Chondrocyte (in vitro differentiated cells): Measurements from ENCODE around the gene GATA6. TPM values are rescaled to one million over a fixed set of nuclear protein-coding genes. Genes with fewer than 3 reads are reported as not detected.

Source experiments
- DNase-seq: peaks from one replicate; pipeline ENCODE4 v3.0.0; 2021; ENCODE audit warnings: mixed read lengths, low spot score
- H3K27ac Mint-ChIP-seq: one replicate; pipeline ENCODE4 v1.8.0; 2021; ENCODE audit warnings: mild to moderate bottlenecking, moderate library complexity, mixed read lengths; ENCODE audit not compliant: unreplicated experiment
- H3K27me3 Mint-ChIP-seq: 2 replicates; pipeline ENCODE4 v1.8.0; 2021; ENCODE audit warnings: low read depth, mixed read lengths
- H3K36me3 Mint-ChIP-seq: 2 replicates; pipeline ENCODE4 v1.8.0; 2021; ENCODE audit warnings: low read depth, mixed read lengths
- H3K4me1 Mint-ChIP-seq: 2 replicates; pipeline ENCODE4 v1.8.0; 2021; ENCODE audit warnings: low read depth, mild to moderate bottlenecking, mixed read lengths
- H3K4me3 Mint-ChIP-seq: one replicate; pipeline ENCODE4 v1.8.0; 2021; ENCODE audit warnings: mild to moderate bottlenecking, moderate library complexity, mixed read lengths; ENCODE audit not compliant: unreplicated experiment
- H3K9me3 Mint-ChIP-seq: 2 replicates; pipeline ENCODE4 v1.8.0; 2021; ENCODE audit warnings: low read depth, mixed read lengths
- total RNA-seq: library from RNA; stranded (reverse); gene quantifications from 3 replicates; pipeline ENCODE4 v1.2.1, GENCODE V29; 2021
- TF ChIP-seq, protein P1 (sequence below): fragments of 200-600 bp; sonication (generic); IDR thresholded peaks from 2 replicates; pipeline ENCODE4 v1.5.0; 2021; ENCODE audit warnings: antibody characterized with exemption, mild to moderate bottlenecking, moderate library complexity

The GATA6 gene
- total RNA-seq, 1 donor from 2014 or later, result 13.1 TPM

DNA sequence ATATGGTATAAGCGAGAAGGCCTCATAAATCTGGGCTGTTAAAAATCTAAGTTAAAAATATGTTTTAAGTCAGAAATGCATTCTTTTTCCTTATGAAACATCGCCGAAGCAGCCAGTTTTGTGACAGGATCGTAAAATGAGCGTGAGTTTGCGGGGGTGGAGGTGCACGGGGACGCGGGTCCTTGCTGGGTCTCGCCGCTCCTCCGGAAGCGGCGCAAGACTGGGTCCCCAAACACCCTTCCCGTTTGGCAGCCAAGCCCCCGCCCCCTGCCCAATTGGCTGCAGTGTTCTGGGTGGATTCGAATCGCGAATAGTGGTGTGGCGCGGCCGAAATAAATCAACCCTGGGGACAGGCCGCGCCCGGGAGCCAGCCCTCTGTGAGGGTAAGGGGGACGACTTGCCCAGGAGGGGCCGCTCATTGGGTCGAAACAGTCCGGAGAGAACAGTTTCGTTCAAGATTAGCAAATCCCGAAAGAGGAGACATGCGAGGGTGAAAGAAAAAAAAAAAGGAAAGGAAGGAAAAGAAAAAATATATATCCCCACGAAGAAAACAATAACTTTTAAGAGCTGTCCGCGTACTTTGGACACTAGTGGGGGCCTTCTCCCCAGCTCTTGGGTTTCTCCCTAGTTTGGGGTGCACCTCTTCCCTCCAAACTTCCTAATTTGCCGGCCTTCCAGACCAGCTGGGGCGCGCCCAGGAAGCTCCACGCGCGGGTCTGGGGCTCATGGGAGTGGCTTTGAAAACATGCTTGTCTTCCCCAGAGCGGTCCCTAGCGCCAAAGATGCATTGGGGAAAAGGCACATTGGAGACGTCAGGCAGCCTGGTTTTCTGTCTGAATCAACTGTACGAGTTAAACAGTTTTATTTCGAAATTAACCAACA is 3.1 kb upstream of the GATA6 start:
- no peak overlapping the region for H3K27ac Mint-ChIP-seq

DNA sequence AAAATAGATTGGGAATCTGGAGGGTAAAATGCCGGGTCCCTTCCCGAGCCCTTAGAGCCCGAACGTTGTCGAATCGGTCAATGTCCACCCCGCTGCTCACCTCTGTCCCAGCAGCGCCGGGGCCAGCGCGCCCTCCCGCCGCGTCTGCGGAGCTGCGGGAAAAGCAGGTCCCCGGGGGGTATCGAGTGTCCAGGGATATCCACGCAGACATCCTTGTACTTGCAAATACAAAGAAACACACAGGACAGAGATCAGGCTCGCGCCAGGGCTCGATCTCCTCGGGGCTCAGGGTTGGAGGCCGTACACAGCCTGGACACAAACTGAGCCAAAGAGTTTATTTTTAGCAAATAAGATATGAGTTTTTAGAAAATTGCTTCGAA is 2.3 kb upstream of the GATA6 start:
- no peak overlapping the region for H3K4me3 Mint-ChIP-seq
- TF ChIP-seq, protein P1, sequence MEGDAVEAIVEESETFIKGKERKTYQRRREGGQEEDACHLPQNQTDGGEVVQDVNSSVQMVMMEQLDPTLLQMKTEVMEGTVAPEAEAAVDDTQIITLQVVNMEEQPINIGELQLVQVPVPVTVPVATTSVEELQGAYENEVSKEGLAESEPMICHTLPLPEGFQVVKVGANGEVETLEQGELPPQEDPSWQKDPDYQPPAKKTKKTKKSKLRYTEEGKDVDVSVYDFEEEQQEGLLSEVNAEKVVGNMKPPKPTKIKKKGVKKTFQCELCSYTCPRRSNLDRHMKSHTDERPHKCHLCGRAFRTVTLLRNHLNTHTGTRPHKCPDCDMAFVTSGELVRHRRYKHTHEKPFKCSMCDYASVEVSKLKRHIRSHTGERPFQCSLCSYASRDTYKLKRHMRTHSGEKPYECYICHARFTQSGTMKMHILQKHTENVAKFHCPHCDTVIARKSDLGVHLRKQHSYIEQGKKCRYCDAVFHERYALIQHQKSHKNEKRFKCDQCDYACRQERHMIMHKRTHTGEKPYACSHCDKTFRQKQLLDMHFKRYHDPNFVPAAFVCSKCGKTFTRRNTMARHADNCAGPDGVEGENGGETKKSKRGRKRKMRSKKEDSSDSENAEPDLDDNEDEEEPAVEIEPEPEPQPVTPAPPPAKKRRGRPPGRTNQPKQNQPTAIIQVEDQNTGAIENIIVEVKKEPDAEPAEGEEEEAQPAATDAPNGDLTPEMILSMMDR, result no peak
- H3K27me3 Mint-ChIP-seq, result peaks cover 55% of the 10 kb centered on the region
- no peak for DNase-seq
- H3K4me1 Mint-ChIP-seq, result peaks cover 29% of the 10 kb centered on the region
- H3K27ac Mint-ChIP-seq, result no peak overlapping the region
- peaks cover 1% of the 10 kb centered on the region for H3K36me3 Mint-ChIP-seq
- H3K9me3 Mint-ChIP-seq, result no peaks in the 10 kb centered on the region

More for the DNA sequence above, 3.1 kb upstream of the GATA6 start:
- peaks cover 1% of the 10 kb centered on the region for H3K36me3 Mint-ChIP-seq
- peaks cover 61% of the 10 kb centered on the region for H3K27me3 Mint-ChIP-seq
- peaks cover 29% of the 10 kb centered on the region for H3K4me1 Mint-ChIP-seq
- TF ChIP-seq, protein P1, result no peak
- H3K9me3 Mint-ChIP-seq, result no peaks in the 10 kb centered on the region
- no peak for DNase-seq
- H3K4me3 Mint-ChIP-seq, result no peak overlapping the region

DNA sequence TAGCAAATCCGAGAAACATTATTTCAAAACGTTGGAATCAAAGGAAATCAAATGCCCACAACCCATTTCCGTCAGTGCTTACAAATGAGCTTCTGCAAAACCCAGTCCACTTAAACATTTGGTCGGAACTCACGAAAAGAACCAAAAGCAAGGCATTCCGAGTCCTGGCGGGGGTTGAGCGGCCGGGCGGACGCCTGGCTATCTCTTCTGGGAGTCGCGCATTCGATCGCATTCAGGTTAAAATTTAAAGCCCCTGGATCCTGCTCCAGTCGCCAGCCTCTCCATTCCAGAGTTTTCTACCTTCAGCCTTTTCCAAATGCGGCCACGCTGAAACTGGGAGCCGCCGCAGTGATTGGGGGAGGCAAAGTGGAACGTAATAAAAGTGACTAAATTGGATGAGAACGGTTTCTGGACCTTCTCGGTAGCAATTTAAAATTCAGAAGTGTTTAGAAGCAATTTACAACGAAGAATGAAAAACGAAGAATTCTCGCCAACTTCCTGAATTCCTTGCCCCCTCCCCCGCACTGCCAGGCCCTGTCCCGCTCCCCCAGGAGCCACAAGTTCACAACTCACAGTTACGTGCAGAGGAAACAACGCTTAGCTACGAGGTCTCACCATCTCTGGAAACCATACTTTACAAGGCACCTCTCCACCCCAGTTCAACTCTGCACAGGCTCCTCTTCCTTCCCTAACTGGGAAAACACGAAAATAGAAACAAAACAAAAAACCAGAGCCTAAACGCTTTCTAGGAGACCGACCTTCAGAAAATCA is 1.7 kb upstream of the GATA6 start:
- H3K36me3 Mint-ChIP-seq, result peaks cover 4% of the 10 kb centered on the region

DNA sequence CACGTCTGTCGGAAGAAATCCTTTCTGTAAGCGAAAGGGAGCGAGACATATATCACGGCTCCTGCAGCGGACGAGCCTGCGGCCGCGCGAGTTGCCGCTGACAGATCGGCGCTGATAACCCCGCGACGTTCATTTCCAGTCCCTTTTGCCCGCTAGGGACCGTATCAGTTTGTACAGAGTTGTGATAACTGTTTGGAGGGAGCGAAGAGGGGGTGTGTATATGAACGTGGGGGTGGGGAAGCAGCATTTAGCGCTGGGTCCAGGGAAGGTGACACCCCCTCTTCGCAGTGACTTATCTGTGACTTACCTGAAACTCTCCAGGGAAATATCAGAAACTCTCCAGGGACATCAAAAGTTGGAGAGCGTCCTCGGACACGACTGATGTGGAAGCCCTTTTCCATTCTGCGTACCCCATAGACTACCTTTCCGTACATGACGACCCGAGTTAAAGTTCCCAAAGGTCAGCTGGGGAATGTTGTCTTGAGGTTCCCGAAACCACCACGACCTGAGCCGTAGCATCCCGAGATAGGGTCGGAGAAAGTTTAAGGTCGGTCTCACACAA is 948 bp upstream of the GATA6 start:
- Mint-ChIP-seq H3K4me3 (peak overlapping the region; percentile 66), H3K36me3 (peaks cover 8% of the 10 kb centered on the region), H3K9me3 (no peaks in the 10 kb centered on the region), H3K4me1 (peaks cover 39% of the 10 kb centered on the region), H3K27me3 (peaks cover 52% of the 10 kb centered on the region), H3K27ac (no peak overlapping the region)
- TF ChIP-seq, protein P1, result no peak
- DNase-seq, result no peak

More for the DNA sequence above, 1.7 kb upstream of the GATA6 start:
- Mint-ChIP-seq H3K4me3 (peak overlapping the region; percentile 12), H3K9me3 (no peaks in the 10 kb centered on the region), H3K27me3 (peaks cover 50% of the 10 kb centered on the region), H3K4me1 (peaks cover 33% of the 10 kb centered on the region), H3K27ac (peak overlapping the region; percentile 1)
- DNase-seq, result no peak
- TF ChIP-seq, protein P1, result no peak

DNA sequence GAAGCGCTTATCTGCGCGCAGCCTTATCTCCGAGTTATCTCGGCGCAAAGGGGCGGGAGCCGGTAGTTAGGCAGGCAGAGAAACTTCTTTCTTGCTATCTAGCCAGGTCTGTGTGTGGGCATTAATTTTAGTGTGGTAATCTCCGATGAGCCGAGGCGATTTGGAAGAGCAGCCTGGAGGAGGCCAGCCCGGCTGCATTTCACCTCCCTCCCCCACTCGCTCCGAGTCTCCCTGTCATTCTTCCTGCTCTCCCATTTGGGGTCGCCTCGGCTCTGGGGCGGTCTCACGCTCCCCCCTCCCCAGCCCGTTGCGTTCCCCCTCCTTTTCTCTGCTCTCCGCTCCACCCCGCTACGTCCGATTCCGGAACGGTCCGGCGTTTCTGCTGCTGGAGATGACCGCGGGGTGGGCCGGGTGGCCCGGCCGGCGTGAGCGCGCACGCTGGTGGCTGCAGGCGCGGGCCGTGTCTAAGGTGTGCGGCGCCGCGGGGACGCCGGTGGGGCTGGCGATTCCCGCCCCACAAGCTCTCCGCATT is 566 bp downstream of the GATA6 start:
- TF ChIP-seq, protein P1, result no peak
- H3K4me1 Mint-ChIP-seq, result peaks cover 54% of the 10 kb centered on the region
- H3K9me3 Mint-ChIP-seq, result no peaks in the 10 kb centered on the region
- peak overlapping the region; percentile 94 for H3K4me3 Mint-ChIP-seq
- peak overlapping the region; percentile 93 for H3K27ac Mint-ChIP-seq
- peaks cover 47% of the 10 kb centered on the region for H3K27me3 Mint-ChIP-seq
- peaks cover 9% of the 10 kb centered on the region for H3K36me3 Mint-ChIP-seq
- no peak for DNase-seq
